Measurements from ENCODE around the gene FALEC.

DNA sequence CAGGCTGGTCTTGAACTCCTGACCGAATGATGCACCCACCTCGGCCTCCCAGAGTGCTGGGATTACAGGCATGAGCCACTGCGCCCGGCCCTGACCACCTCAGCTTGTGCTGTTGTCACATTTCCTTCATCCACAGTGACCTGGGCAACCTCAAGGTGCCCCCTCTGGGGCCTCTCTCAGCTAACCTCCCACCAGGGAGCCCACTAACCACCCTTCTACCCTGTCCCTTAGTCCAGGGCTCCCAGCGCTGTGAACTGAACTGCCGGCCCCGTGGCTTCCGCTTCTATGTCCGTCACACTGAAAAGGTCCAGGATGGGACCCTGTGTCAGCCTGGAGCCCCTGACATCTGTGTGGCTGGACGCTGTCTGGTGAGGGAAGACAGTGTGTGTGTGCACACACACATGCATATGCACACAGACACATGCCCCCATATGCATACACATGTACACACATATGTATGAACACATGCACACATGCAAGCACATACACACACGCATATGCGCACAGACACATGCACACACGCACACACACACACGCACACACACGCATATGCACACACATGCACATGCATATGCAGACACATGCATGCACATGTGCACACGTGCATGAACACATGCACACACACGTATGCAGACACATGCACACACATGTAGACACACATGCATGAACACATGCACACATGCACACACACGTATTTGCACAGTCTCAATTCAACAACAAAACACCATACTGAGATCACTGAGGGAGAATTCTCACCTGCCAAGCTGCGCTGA, 39.8 kb downstream of the FALEC start:
- TF ChIP-seq CTCF (IDR thresholded peaks at IDR 0.05; ENCODE audit: borderline replicate concordance, extremely low read depth, low read length, poor library complexity, severe bottlenecking) (no peak), EZH2 (IDR thresholded peaks at IDR 0.05; ENCODE audit: borderline replicate concordance, low read depth, low read length, severe bottlenecking) (no peak)

All from DND-41 (cell line).